HG02884 (cell line): ENCODE measurements around the gene AGAP1.

ENCODE experiments used
- ATAC-seq: cut with Tn5 transposase; IDR thresholded peaks from one replicate; pipeline ENCODE4 v1.9.1; 2021; ENCODE audit warnings: mild to moderate bottlenecking, moderate library complexity; ENCODE audit not compliant: unreplicated experiment

The AGAP1 gene

GRCh38 chr2:236171680-236172254 lies 677.9 kb downstream of the AGAP1 start:
- no peak for ATAC-seq

- no peak for ATAC-seq
Measured at GRCh38 chr2:236172255-236173035, 678.6 kb downstream of the AGAP1 start.

GRCh38 chr2:236173036-236173728 lies 679.3 kb downstream of the AGAP1 start:
- no peak for ATAC-seq

GRCh38 chr2:236173729-236174607 lies 680.1 kb downstream of the AGAP1 start:
- ATAC-seq, result no peak

GRCh38 chr2:236175548-236176150 lies 681.8 kb downstream of the AGAP1 start:
- ATAC-seq, result no peak

GRCh38 chr2:236176417-236176816 lies 682.6 kb downstream of the AGAP1 start:
- no peak for ATAC-seq

GRCh38 chr2:236176951-236177350 lies 683.1 kb downstream of the AGAP1 start:
- no peak for ATAC-seq

- ATAC-seq, result no peak
Measured at GRCh38 chr2:236177604-236177966, 683.7 kb downstream of the AGAP1 start.

- no peak for ATAC-seq
Measured at GRCh38 chr2:236177967-236178889, 684.4 kb downstream of the AGAP1 start.

GRCh38 chr2:236178890-236179235 lies 685.0 kb downstream of the AGAP1 start:
- no peak for ATAC-seq

GRCh38 chr2:236179236-236180075 lies 685.6 kb downstream of the AGAP1 start:
- no peak for ATAC-seq

GRCh38 chr2:236180076-236180816 lies 686.4 kb downstream of the AGAP1 start:
- no peak for ATAC-seq

- no peak for ATAC-seq
Measured at GRCh38 chr2:236180831-236181453, 687.1 kb downstream of the AGAP1 start.
